Astrocyte (in vitro differentiated cells and primary cell): ENCODE measurements around the gene MMP14. TPM values are rescaled to one million over a fixed set of nuclear protein-coding genes. Genes with fewer than 3 reads are reported as not detected.

Experiments used
- DNase-seq: peaks from one replicate; pipeline ENCODE4 v3.0.0-alpha.2; 2010; ENCODE audit warnings: low read depth
- FAIRE-seq: peaks from 2 replicates; lab custom pipeline; 2011; peaks lifted over from hg19 to GRCh38; lab: Jason Lieb, UNC
- H2AFZ ChIP-seq: 2 replicates; pipeline ENCODE4 v1.6.0; 2012; ENCODE audit warnings: low read depth, low read length, inconsistent platforms
- H3K27ac ChIP-seq: 2 replicates; pipeline ENCODE4 v1.5.1; 2011; ENCODE audit warnings: low read depth, low read length, inconsistent platforms
- H3K27me3 ChIP-seq: 2 replicates; pipeline ENCODE4 v1.6.0; 2011; ENCODE audit warnings: low read length, inconsistent platforms; ENCODE audit not compliant: insufficient read depth
- H3K36me3 ChIP-seq: 2 replicates; pipeline ENCODE4 v1.5.1; 2011; ENCODE audit warnings: low read length, inconsistent platforms; ENCODE audit not compliant: insufficient read depth
- H3K4me1 ChIP-seq: 2 replicates; pipeline ENCODE4 v1.5.1; 2011; ENCODE audit warnings: low read length, inconsistent platforms; ENCODE audit not compliant: insufficient read depth
- H3K4me2 ChIP-seq: 2 replicates; pipeline ENCODE4 v1.6.0; 2012; ENCODE audit warnings: low read length, inconsistent platforms
- H3K4me3 ChIP-seq: 2 replicates; pipeline ENCODE4 v1.5.1; 2011; ENCODE audit warnings: low read depth, mild to moderate bottlenecking, low read length, inconsistent platforms; ENCODE audit not compliant: insufficient read depth
- H3K79me2 ChIP-seq: 2 replicates; pipeline ENCODE4 v1.6.0; 2012; ENCODE audit warnings: mild to moderate bottlenecking, low read length, inconsistent platforms; ENCODE audit not compliant: insufficient read depth
- H3K9ac ChIP-seq: 2 replicates; pipeline ENCODE4 v1.6.0; 2012; ENCODE audit warnings: mild to moderate bottlenecking, low read length, inconsistent platforms
- H3K9me3 ChIP-seq: 2 replicates; pipeline ENCODE4 v1.5.1; 2012; ENCODE audit warnings: low read depth, mild to moderate bottlenecking, low read length, inconsistent platforms; ENCODE audit not compliant: insufficient read depth
- H4K20me1 ChIP-seq: 2 replicates; pipeline ENCODE4 v1.6.0; 2012; ENCODE audit warnings: low read length, inconsistent platforms; ENCODE audit not compliant: insufficient read depth
- H3K27ac Mint-ChIP-seq: one replicate; pipeline ENCODE4 v1.8.0; 2021; ENCODE audit warnings: mild to moderate bottlenecking, mixed read lengths; ENCODE audit not compliant: unreplicated experiment
- H3K27me3 Mint-ChIP-seq: one replicate; pipeline ENCODE4 v1.8.0; 2021; ENCODE audit warnings: low read depth, mixed read lengths; ENCODE audit not compliant: unreplicated experiment
- H3K36me3 Mint-ChIP-seq: one replicate; pipeline ENCODE4 v1.8.0; 2021; ENCODE audit warnings: low read depth, mixed read lengths; ENCODE audit not compliant: unreplicated experiment
- H3K4me1 Mint-ChIP-seq: one replicate; pipeline ENCODE4 v1.8.0; 2021; ENCODE audit warnings: low read depth, mixed read lengths; ENCODE audit not compliant: unreplicated experiment
- H3K4me3 Mint-ChIP-seq: one replicate; pipeline ENCODE4 v1.8.0; 2021; ENCODE audit warnings: mild to moderate bottlenecking, moderate library complexity, mixed read lengths; ENCODE audit not compliant: unreplicated experiment
- H3K9me3 Mint-ChIP-seq: one replicate; pipeline ENCODE4 v1.8.0; 2021; ENCODE audit warnings: mild to moderate bottlenecking, mixed read lengths; ENCODE audit not compliant: unreplicated experiment
- CTCF ChIP-seq: IDR thresholded peaks from 2 replicates; pipeline ENCODE4 v1.5.1; 2011; ENCODE audit warnings: low read depth, mild to moderate bottlenecking, inconsistent platforms, low read length, moderate library complexity; ENCODE audit not compliant: insufficient read depth
- EZH2 ChIP-seq: IDR thresholded peaks from 2 replicates; pipeline ENCODE4 v1.6.1; 2012; ENCODE audit warnings: mild to moderate bottlenecking, low read length, inconsistent platforms; ENCODE audit not compliant: insufficient read depth
- total RNA-seq: library from RNA; stranded (reverse); gene quantifications from 2 replicates; pipeline ENCODE4 v1.2.1, GENCODE V29; 2021

MMP14 gene
- total RNA-seq, 1 donor from 2014 or later = 911 TPM

GRCh38 chr14:22814373-22814772, 22.0 kb upstream of the MMP14 start:
- H3K36me3 ChIP-seq = no peaks in the 10 kb centered on the region
- H4K20me1 ChIP-seq = no peaks in the 10 kb centered on the region
- no peaks in the 10 kb centered on the region for H3K27me3 ChIP-seq
- no peak for DNase-seq
- TF ChIP-seq EZH2 (no peak), CTCF (no peak)
- peaks cover 5% of the 10 kb centered on the region for H3K4me1 ChIP-seq
- no peak overlapping the region for H3K27ac ChIP-seq
- H3K4me2 ChIP-seq = no peak overlapping the region
- no peaks in the 10 kb centered on the region for H3K9me3 Mint-ChIP-seq
- FAIRE-seq = no peak
- H3K27ac Mint-ChIP-seq = peak overlapping the region; percentile 36
- H3K9me3 ChIP-seq = no peaks in the 10 kb centered on the region
- no peaks in the 10 kb centered on the region for H3K79me2 ChIP-seq
- H3K4me3 ChIP-seq = no peak overlapping the region
- no peak overlapping the region for H3K9ac ChIP-seq
- no peaks in the 10 kb centered on the region for H3K36me3 Mint-ChIP-seq
- H3K4me1 Mint-ChIP-seq = peaks cover 27% of the 10 kb centered on the region
- no peaks in the 10 kb centered on the region for H3K27me3 Mint-ChIP-seq
- H3K4me3 Mint-ChIP-seq = peak overlapping the region; percentile 9
- H2AFZ ChIP-seq = no peak overlapping the region

GRCh38 chr14:22814941-22815713, 21.3 kb upstream of the MMP14 start, which contains the start of gene SLC7A7:
Gene SLC7A7 (minus strand): TSS chr14:22815435. CDS start chr14:22813398, 2,037 bp downstream.
- Mint-ChIP-seq H3K4me1 (peaks cover 33% of the 10 kb centered on the region), H3K27me3 (no peaks in the 10 kb centered on the region), H3K9me3 (no peaks in the 10 kb centered on the region), H3K36me3 (no peaks in the 10 kb centered on the region), H3K27ac (peak within 1 kb of the TSS; percentile 36), H3K4me3 (peak within 1 kb of the TSS; percentile 31)
- no peaks in the 10 kb centered on the region for H4K20me1 ChIP-seq
- DNase-seq = no peak
- no peak within 1 kb of the TSS for H3K4me2 ChIP-seq
- peaks cover 11% of the 10 kb centered on the region for H3K4me1 ChIP-seq
- no peaks in the 10 kb centered on the region for H3K9me3 ChIP-seq
- TF ChIP-seq CTCF (no peak), EZH2 (no peak)
- no peaks in the 10 kb centered on the region for H3K36me3 ChIP-seq
- H3K27ac ChIP-seq = no peak within 1 kb of the TSS
- H2AFZ ChIP-seq = no peak within 1 kb of the TSS
- FAIRE-seq = no peak
- H3K4me3 ChIP-seq = no peak within 1 kb of the TSS
- H3K79me2 ChIP-seq = no peaks in the 10 kb centered on the region
- no peaks in the 10 kb centered on the region for H3K27me3 ChIP-seq
- no peak within 1 kb of the TSS for H3K9ac ChIP-seq
